Testis (tissue), 2 donors: ENCODE data around the gene IFI30.

Experiments
- CTCF ChIP-seq, 3 experiments: fragments of 450-650 bp in 2 of 3; fragments of 200-600 bp in 1 of 3; sonication (generic) in 1 of 3; IDR thresholded peaks; one replicate each; pipeline ENCODE4 v1.5.1; 2016 to 2019; ENCODE audit warnings: antibody characterized with exemption in 3 of 3, mild to moderate bottlenecking in 2 of 3, moderate library complexity in 1 of 3
- POLR2A ChIP-seq: fragments of 450-650 bp; IDR thresholded peaks from one replicate; pipeline ENCODE4 v1.6.1; 2017; ENCODE audit warnings: antibody characterized with exemption, mild to moderate bottlenecking, moderate library complexity

- TF ChIP-seq POLR2A (no peak), CTCF (IDR thresholded peaks at IDR 0.05) (no peak)
Observed at GRCh38 chr19:18198374-18198773, 24.8 kb downstream of the IFI30 start.
